ENCODE data around the gene RAB22A. TPM values are rescaled to one million over a fixed set of nuclear protein-coding genes. Genes with fewer than 3 reads are reported as not detected.

Gene RAB22A
- total RNA-seq (10 to 100 TPM; 22.4 to 23.3 TPM), polyA plus RNA-seq (10 to 100 TPM; 11.0 to 13.7 (median 12.3) TPM), total RNA-seq (40.8 to 99.9 (median 81.3) reads per million in 6 experiments)

- Mint-ChIP-seq H3K4me3 (peak within 1 kb of the TSS; percentile 88 to 96 (median 91)), H3K27ac (peak within 1 kb of the TSS; percentile 92 to 99 (median 98)), H3K36me3 (peaks cover 0 to 31% (median 11%) of the 10 kb centered on the region in 3 donors), H3K27me3 (no peaks in the 10 kb centered on the region), H3K4me1 (peaks cover 15 to 80% (median 63%) of the 10 kb centered on the region in 4 donors), H3K9me3 (no peaks in the 10 kb centered on the region)
- ATAC-seq, result peak; percentile 19 to 31
- peak; percentile 67 to 93 (median 84) for DNase-seq
- POLR2A ChIA-PET, result interaction anchor here (1.0 kb wide), 1 partner anchor 79 kb away, joined by 3 read pairs; the partner anchor contains the start of gene VAPB
Observed at GRCh38 chr20:58309591-58310290, at the start of gene RAB22A. TSS of gene RAB22A (plus strand) at chr20:58309715. CDS start at chr20:58309977, 262 bp downstream.

- Mint-ChIP-seq H3K27ac (peak overlapping the region in 1 of 10 donors; percentile 37), H3K9me3 (peaks cover 0 to 1% (median 0%) of the 10 kb centered on the region in 9 donors), H3K36me3 (peaks cover 2 to 15% (median 4%) of the 10 kb centered on the region in 3 donors), H3K27me3 (no peaks in the 10 kb centered on the region), H3K4me3 (no peak overlapping the region), H3K4me1 (peaks cover 3 to 16% (median 13%) of the 10 kb centered on the region in 4 donors)
- POLR2A ChIA-PET, result no interaction called here
- ATAC-seq (no peak), DNase-seq (no peak)
Observed at GRCh38 chr20:58260006-58260405, 49.5 kb upstream of the RAB22A start.

GRCh38 chr20:58261660-58262059, 47.9 kb upstream of the RAB22A start:
- Mint-ChIP-seq H3K9me3 (peaks cover 0 to 1% (median 0%) of the 10 kb centered on the region in 9 donors), H3K27me3 (no peaks in the 10 kb centered on the region), H3K36me3 (peaks cover 4 to 14% (median 4%) of the 10 kb centered on the region in 3 donors), H3K4me1 (peaks cover 5 to 13% (median 11%) of the 10 kb centered on the region in 4 donors), H3K27ac (no peak overlapping the region), H3K4me3 (no peak overlapping the region)
- no peak for ATAC-seq
- DNase-seq, result no peak
- POLR2A ChIA-PET, result no interaction called here

GRCh38 chr20:58264271-58264670, 45.2 kb upstream of the RAB22A start:
- DNase-seq (no peak), ATAC-seq (no peak)
- no peak overlapping the region for H3K4me3 Mint-ChIP-seq
- H3K36me3 Mint-ChIP-seq, result peaks cover 0 to 21% (median 14%) of the 10 kb centered on the region in 3 donors
- POLR2A ChIA-PET, result no interaction called here
- no peaks in the 10 kb centered on the region for H3K9me3 Mint-ChIP-seq
- H3K27me3 Mint-ChIP-seq, result no peaks in the 10 kb centered on the region
- H3K27ac Mint-ChIP-seq, result no peak overlapping the region
- H3K4me1 Mint-ChIP-seq, result peaks cover 16 to 28% (median 26%) of the 10 kb centered on the region in 4 donors

- peak in 1 of 10 donors; percentile 6 for DNase-seq
Observed at GRCh38 chr20:58267389-58268215, 41.9 kb upstream of the RAB22A start.

GRCh38 chr20:58268421-58268821, 41.1 kb upstream of the RAB22A start:
- Mint-ChIP-seq H3K4me3 (peak overlapping the region in 8 of 10 donors; percentile 8 to 71 (median 45)), H3K4me1 (peaks cover 17 to 27% (median 26%) of the 10 kb centered on the region in 4 donors), H3K36me3 (peaks cover 5 to 24% (median 19%) of the 10 kb centered on the region in 3 donors), H3K27me3 (no peaks in the 10 kb centered on the region), H3K27ac (peak overlapping the region in 9 of 10 donors; percentile 42 to 84 (median 68)), H3K9me3 (no peaks in the 10 kb centered on the region)
- ATAC-seq, result no peak
- no peak for DNase-seq
- POLR2A ChIA-PET, result interaction anchor here (1.1 kb wide), 1 partner anchor 39 kb away, joined by 4 read pairs; no protein-coding TSS in a partner anchor

More at GRCh38 chr20:58267389-58268215, 41.9 kb upstream of the RAB22A start:
- H3K27me3 Mint-ChIP-seq, result no peaks in the 10 kb centered on the region
- POLR2A ChIA-PET, result interaction anchor here (0.6 to 1.1 kb wide), 2 partner anchors 40 to 879 kb away, joined by 3 to 4 read pairs; no protein-coding TSS in a partner anchor
- peak overlapping the region in 4 of 10 donors; percentile 4 to 52 (median 30) for H3K4me3 Mint-ChIP-seq
- peaks cover 17 to 27% (median 26%) of the 10 kb centered on the region in 4 donors for H3K4me1 Mint-ChIP-seq
- peaks cover 5 to 24% (median 24%) of the 10 kb centered on the region in 3 donors for H3K36me3 Mint-ChIP-seq
- H3K9me3 Mint-ChIP-seq, result no peaks in the 10 kb centered on the region
- H3K27ac Mint-ChIP-seq, result peak overlapping the region in 9 of 10 donors; percentile 4 to 91 (median 74)
- ATAC-seq, result peak; percentile 36 to 42

GRCh38 chr20:58268936-58269619, 40.4 kb upstream of the RAB22A start:
- POLR2A ChIA-PET, result interaction anchor here (1.1 kb wide), 1 partner anchor 38 kb away, joined by 4 read pairs; no protein-coding TSS in a partner anchor

GRCh38 chr20:58271606-58272351, 37.7 kb upstream of the RAB22A start:
- no peak overlapping the region for H3K27ac Mint-ChIP-seq
- H3K27me3 Mint-ChIP-seq, result no peaks in the 10 kb centered on the region
- H3K36me3 Mint-ChIP-seq, result peaks cover 5 to 33% (median 22%) of the 10 kb centered on the region in 3 donors
- ATAC-seq (no peak), DNase-seq (no peak)
- H3K9me3 Mint-ChIP-seq, result no peaks in the 10 kb centered on the region
- POLR2A ChIA-PET, result interaction anchor here (0.6 to 1.0 kb wide), 2 partner anchors 12 to 40 kb away, joined by 3 to 4 read pairs; no protein-coding TSS in a partner anchor
- peaks cover 15 to 31% (median 26%) of the 10 kb centered on the region in 4 donors for H3K4me1 Mint-ChIP-seq
- no peak overlapping the region for H3K4me3 Mint-ChIP-seq

More at GRCh38 chr20:58268936-58269619, 40.4 kb upstream of the RAB22A start:
- ATAC-seq (peak; percentile 20 to 41), DNase-seq (peak in 1 of 10 donors; percentile 1)
- peaks cover 5 to 27% (median 22%) of the 10 kb centered on the region in 3 donors for H3K36me3 Mint-ChIP-seq
- peaks cover 17 to 27% (median 26%) of the 10 kb centered on the region in 4 donors for H3K4me1 Mint-ChIP-seq
- H3K4me3 Mint-ChIP-seq, result peak overlapping the region in 9 of 10 donors; percentile 17 to 71 (median 47)
- no peaks in the 10 kb centered on the region for H3K9me3 Mint-ChIP-seq
- H3K27me3 Mint-ChIP-seq, result no peaks in the 10 kb centered on the region
- H3K27ac Mint-ChIP-seq, result peak overlapping the region in 9 of 10 donors; percentile 19 to 83 (median 73)

GRCh38 chr20:58274384-58274783, 35.1 kb upstream of the RAB22A start:
- Mint-ChIP-seq H3K27ac (no peak overlapping the region), H3K4me1 (peaks cover 1 to 11% (median 4%) of the 10 kb centered on the region in 4 donors), H3K36me3 (peaks cover 5 to 28% (median 14%) of the 10 kb centered on the region in 3 donors), H3K27me3 (no peaks in the 10 kb centered on the region), H3K4me3 (no peak overlapping the region), H3K9me3 (no peaks in the 10 kb centered on the region)
- ATAC-seq (no peak), DNase-seq (no peak)
- POLR2A ChIA-PET, result no interaction called here

GRCh38 chr20:58277107-58277506, 32.4 kb upstream of the RAB22A start:
- peak overlapping the region in 1 of 10 donors; percentile 84 for H3K27ac Mint-ChIP-seq
- ATAC-seq (no peak), DNase-seq (no peak)
- no peak overlapping the region for H3K4me3 Mint-ChIP-seq
- H3K27me3 Mint-ChIP-seq, result no peaks in the 10 kb centered on the region
- H3K9me3 Mint-ChIP-seq, result no peaks in the 10 kb centered on the region
- POLR2A ChIA-PET, result no interaction called here
- peaks cover 3 to 11% (median 5%) of the 10 kb centered on the region in 4 donors for H3K4me1 Mint-ChIP-seq
- peaks cover 0 to 23% (median 15%) of the 10 kb centered on the region in 3 donors for H3K36me3 Mint-ChIP-seq

Data from naive thymus-derived CD8-positive, alpha-beta T cell (primary cell).